Measurements from ENCODE around the gene TMC3. TPM values are rescaled to one million over a fixed set of nuclear protein-coding genes. Genes with fewer than 3 reads are reported as not detected.

Gene TMC3
- total RNA-seq, 1 donor from 2014 or later = 0.52 TPM

- no peaks in the 10 kb centered on the region for H3K9me3 Mint-ChIP-seq (ENCODE audit: unreplicated experiment)
- no peak for FAIRE-seq
Measured at GRCh38 chr15:81281766-81282605, 92.0 kb downstream of the TMC3 start.

GRCh38 chr15:81281456-81281735, 92.6 kb downstream of the TMC3 start:
- Histone ChIP-seq H3K27ac (ENCODE audit: low read depth, low read length) (no peak overlapping the region), H3K9me3 (ENCODE audit: insufficient read depth, low read depth, low read length) (no peaks in the 10 kb centered on the region), H3K36me3 (ENCODE audit: insufficient read depth, low read length) (no peaks in the 10 kb centered on the region), H3K79me2 (ENCODE audit: insufficient read depth, low read length) (no peaks in the 10 kb centered on the region), H2AFZ (ENCODE audit: low read depth, low read length) (no peak overlapping the region), H3K27me3 (ENCODE audit: insufficient read depth, low read length) (peaks cover 48% of the 10 kb centered on the region), H3K4me2 (ENCODE audit: low read length) (no peak overlapping the region), H3K4me1 (ENCODE audit: insufficient read depth, low read length) (peaks cover 2% of the 10 kb centered on the region), H3K4me3 (ENCODE audit: insufficient read depth, low read depth, low read length) (no peak overlapping the region), H4K20me1 (ENCODE audit: insufficient read depth, low read length) (no peaks in the 10 kb centered on the region), H3K9ac (ENCODE audit: low read length) (no peak overlapping the region)
- no peak for FAIRE-seq
- no peak for DNase-seq (ENCODE audit: low read depth)
- Mint-ChIP-seq H3K27me3 (ENCODE audit: low read depth, unreplicated experiment) (peaks cover 21% of the 10 kb centered on the region), H3K36me3 (ENCODE audit: low read depth, unreplicated experiment) (peaks cover 2% of the 10 kb centered on the region), H3K4me1 (ENCODE audit: low read depth, unreplicated experiment) (no peaks in the 10 kb centered on the region), H3K4me3 (ENCODE audit: unreplicated experiment) (no peak overlapping the region), H3K9me3 (ENCODE audit: unreplicated experiment) (peaks cover 5% of the 10 kb centered on the region), H3K27ac (ENCODE audit: unreplicated experiment) (no peak overlapping the region)
- no peak for TF ChIP-seq CTCF (IDR thresholded peaks at IDR 0.05; ENCODE audit: insufficient read depth, low read depth, low read length)
- no peak for TF ChIP-seq EZH2 (IDR thresholded peaks at IDR 0.05; ENCODE audit: insufficient read depth, low read length)

More at GRCh38 chr15:81281766-81282605, 92.0 kb downstream of the TMC3 start:
- Histone ChIP-seq H4K20me1 (ENCODE audit: insufficient read depth, low read length) (no peaks in the 10 kb centered on the region), H3K4me1 (ENCODE audit: insufficient read depth, low read length) (peaks cover 2% of the 10 kb centered on the region), H3K36me3 (ENCODE audit: insufficient read depth, low read length) (no peaks in the 10 kb centered on the region), H3K79me2 (ENCODE audit: insufficient read depth, low read length) (no peaks in the 10 kb centered on the region), H3K27ac (ENCODE audit: low read depth, low read length) (no peak overlapping the region), H3K4me2 (ENCODE audit: low read length) (no peak overlapping the region), H3K9me3 (ENCODE audit: insufficient read depth, low read depth, low read length) (no peaks in the 10 kb centered on the region), H3K27me3 (ENCODE audit: insufficient read depth, low read length) (peaks cover 48% of the 10 kb centered on the region), H3K4me3 (ENCODE audit: insufficient read depth, low read depth, low read length) (no peak overlapping the region), H2AFZ (ENCODE audit: low read depth, low read length) (no peak overlapping the region), H3K9ac (ENCODE audit: low read length) (no peak overlapping the region)
- no peak overlapping the region for H3K27ac Mint-ChIP-seq (ENCODE audit: unreplicated experiment)
- H3K4me3 Mint-ChIP-seq (ENCODE audit: unreplicated experiment) = no peak overlapping the region
- TF ChIP-seq CTCF (IDR thresholded peaks at IDR 0.05; ENCODE audit: insufficient read depth, low read depth, low read length) (no peak), EZH2 (IDR thresholded peaks at IDR 0.05; ENCODE audit: insufficient read depth, low read length) (no peak)
- peaks cover under 1% of the 10 kb centered on the region for H3K36me3 Mint-ChIP-seq (ENCODE audit: low read depth, unreplicated experiment)
- H3K27me3 Mint-ChIP-seq (ENCODE audit: low read depth, unreplicated experiment) = peaks cover 24% of the 10 kb centered on the region
- no peak for DNase-seq (ENCODE audit: low read depth)
- H3K4me1 Mint-ChIP-seq (ENCODE audit: low read depth, unreplicated experiment) = no peaks in the 10 kb centered on the region

Other genes with a start within 250 kb of the TMC3 start
- 0.27 TPM in 1 of 2 replicates, not detected in the other for gene CFAP161, start 239.9 kb downstream of the TMC3 start, total RNA-seq
- gene IL16, start 177.3 kb downstream of the TMC3 start, total RNA-seq = 0.24 and 0.36 TPM in 2 replicates
- gene STARD5, start 50.1 kb downstream of the TMC3 start, total RNA-seq = 5.5 and 5.8 TPM in 2 replicates